ENCODE measurements around the gene POLA1.

DNA sequence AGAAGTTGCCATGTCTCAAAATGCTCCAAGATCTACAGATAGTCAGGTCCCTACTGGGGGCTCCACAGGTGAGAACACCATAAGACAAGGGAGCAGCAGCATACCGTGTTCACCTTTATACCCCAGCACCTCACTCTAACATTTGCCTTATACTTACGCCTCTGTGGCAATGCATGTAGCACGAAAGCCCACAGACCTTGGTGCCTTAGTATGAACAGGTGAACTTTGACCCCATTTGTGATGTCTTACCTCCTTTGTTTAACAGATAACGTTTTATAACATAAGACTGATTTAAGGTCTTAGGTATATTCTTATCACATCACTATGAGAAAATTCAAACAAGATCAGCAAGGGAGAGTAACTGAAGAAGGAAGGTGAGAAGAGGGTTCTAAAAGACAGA lies 193.2 kb downstream of the POLA1 start:
- TF ChIP-seq CTCF (IDR thresholded peaks at IDR 0.05; ENCODE audit: low read length) = no peak
- no peak for TF ChIP-seq EZH2 (optimal IDR thresholded peaks at IDR 0.05; ENCODE audit: low read depth, low read length)
- no peak for TF ChIP-seq EZH2phosphoT487 (IDR thresholded peaks at IDR 0.05; ENCODE audit: low read length)

Measured in MM.1S (cell line).